BLaER1 (cell line): Measurements from ENCODE around the gene LPAR1.

Source experiments
- H3K27ac ChIP-seq: shearing (Covaris generic); formaldehyde crosslinking; 2 replicates; pipeline ENCODE4 v1.8.1; 2022
- H3K27me3 ChIP-seq: shearing (Covaris generic); formaldehyde crosslinking; 2 replicates; pipeline ENCODE4 v1.8.1; 2022
- H3K36me3 ChIP-seq: shearing (Covaris generic); formaldehyde crosslinking; 2 replicates; pipeline ENCODE4 v1.8.1; 2022
- H3K4me1 ChIP-seq: shearing (Covaris generic); formaldehyde crosslinking; 2 replicates; pipeline ENCODE4 v1.8.1; 2022
- H3K4me2 ChIP-seq: shearing (Covaris generic); formaldehyde crosslinking; 2 replicates; pipeline ENCODE4 v1.8.1; 2022
- H3K4me3 ChIP-seq: shearing (Covaris generic); formaldehyde crosslinking; 2 replicates; pipeline ENCODE4 v1.8.1; 2022
- H3K9ac ChIP-seq: shearing (Covaris generic); formaldehyde crosslinking; 2 replicates; pipeline ENCODE4 v1.8.1; 2022
- H3K9me3 ChIP-seq: shearing (Covaris generic); formaldehyde crosslinking; 2 replicates; pipeline ENCODE4 v1.8.1; 2022
- H4K20me1 ChIP-seq: shearing (Covaris generic); formaldehyde crosslinking; 2 replicates; pipeline ENCODE4 v1.8.1; 2022
- Cebpa-rat ChIP-seq: shearing (Covaris generic); IDR thresholded peaks from 2 replicates; pipeline ENCODE4 v1.8.1; 2022

The LPAR1 gene, protein sequence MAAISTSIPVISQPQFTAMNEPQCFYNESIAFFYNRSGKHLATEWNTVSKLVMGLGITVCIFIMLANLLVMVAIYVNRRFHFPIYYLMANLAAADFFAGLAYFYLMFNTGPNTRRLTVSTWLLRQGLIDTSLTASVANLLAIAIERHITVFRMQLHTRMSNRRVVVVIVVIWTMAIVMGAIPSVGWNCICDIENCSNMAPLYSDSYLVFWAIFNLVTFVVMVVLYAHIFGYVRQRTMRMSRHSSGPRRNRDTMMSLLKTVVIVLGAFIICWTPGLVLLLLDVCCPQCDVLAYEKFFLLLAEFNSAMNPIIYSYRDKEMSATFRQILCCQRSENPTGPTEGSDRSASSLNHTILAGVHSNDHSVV

GRCh38 chr9:111038331-111039230 is at the start of gene LPAR1:
Gene LPAR1 (minus strand): TSS chr9:111038470. CDS start chr9:110972117, 66,353 bp downstream.
- H3K36me3 ChIP-seq: no peaks in the 10 kb centered on the region
- peak within 1 kb of the TSS; percentile 92 for H3K4me2 ChIP-seq
- H3K27me3 ChIP-seq: peaks cover 38% of the 10 kb centered on the region
- TF ChIP-seq Cebpa-rat: no peak
- peak within 1 kb of the TSS; percentile 67 for H3K4me3 ChIP-seq
- H3K27ac ChIP-seq: no peak within 1 kb of the TSS
- H3K4me1 ChIP-seq: peaks cover 8% of the 10 kb centered on the region; the same call in 1 of the 2 replicates
- no peaks in the 10 kb centered on the region for H4K20me1 ChIP-seq
- H3K9me3 ChIP-seq: no peaks in the 10 kb centered on the region; the same call in 1 of the 2 replicates
- H3K9ac ChIP-seq: no peak within 1 kb of the TSS

GRCh38 chr9:111078391-111079038 is 40.2 kb upstream of the LPAR1 start:
- TF ChIP-seq Cebpa-rat: no peak
- H3K27ac ChIP-seq: no peak overlapping the region
- no peaks in the 10 kb centered on the region for H3K36me3 ChIP-seq
- no peak overlapping the region for H3K4me2 ChIP-seq
- no peaks in the 10 kb centered on the region for H3K4me1 ChIP-seq
- no peak overlapping the region for H3K9ac ChIP-seq
- no peaks in the 10 kb centered on the region for H3K9me3 ChIP-seq
- H3K27me3 ChIP-seq: no peaks in the 10 kb centered on the region
- no peaks in the 10 kb centered on the region for H4K20me1 ChIP-seq
- H3K4me3 ChIP-seq: no peak overlapping the region

DNA sequence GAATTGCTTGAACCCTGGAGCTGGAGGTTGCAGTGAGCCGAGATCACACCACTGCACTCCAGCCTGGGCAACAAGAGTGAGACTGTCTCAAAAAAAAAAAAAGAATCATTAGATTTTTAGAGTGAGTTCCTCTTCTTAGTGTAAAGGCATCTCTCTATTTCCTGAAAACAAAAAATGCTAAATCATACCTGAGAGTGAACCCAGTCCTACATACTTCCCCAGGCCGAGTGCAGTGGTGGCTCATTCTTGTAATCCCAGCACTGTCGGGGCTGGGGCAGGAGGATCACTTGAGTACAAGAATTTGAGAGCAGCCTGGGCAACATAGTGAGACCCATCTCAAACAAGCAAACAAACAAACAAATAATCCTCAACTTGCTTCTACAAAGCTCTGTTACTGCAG is 38.2 kb upstream of the LPAR1 start:
- no peak overlapping the region for H3K4me2 ChIP-seq

GRCh38 chr9:111076042-111076441 is 37.8 kb upstream of the LPAR1 start:
- Histone ChIP-seq H3K4me1 (no peaks in the 10 kb centered on the region), H3K27me3 (no peaks in the 10 kb centered on the region), H3K36me3 (no peaks in the 10 kb centered on the region), H3K9me3 (no peaks in the 10 kb centered on the region), H3K27ac (no peak overlapping the region), H3K4me3 (no peak overlapping the region), H4K20me1 (no peaks in the 10 kb centered on the region), H3K9ac (no peak overlapping the region), H3K4me2 (no peak overlapping the region)
- TF ChIP-seq Cebpa-rat: no peak

More for the DNA sequence above, 38.2 kb upstream of the LPAR1 start:
- H3K27me3 ChIP-seq: no peaks in the 10 kb centered on the region
- no peaks in the 10 kb centered on the region for H4K20me1 ChIP-seq
- TF ChIP-seq Cebpa-rat: no peak
- no peaks in the 10 kb centered on the region for H3K36me3 ChIP-seq
- H3K4me1 ChIP-seq: no peaks in the 10 kb centered on the region
- H3K27ac ChIP-seq: no peak overlapping the region
- no peak overlapping the region for H3K4me3 ChIP-seq
- no peak overlapping the region for H3K9ac ChIP-seq
- H3K9me3 ChIP-seq: no peaks in the 10 kb centered on the region

DNA sequence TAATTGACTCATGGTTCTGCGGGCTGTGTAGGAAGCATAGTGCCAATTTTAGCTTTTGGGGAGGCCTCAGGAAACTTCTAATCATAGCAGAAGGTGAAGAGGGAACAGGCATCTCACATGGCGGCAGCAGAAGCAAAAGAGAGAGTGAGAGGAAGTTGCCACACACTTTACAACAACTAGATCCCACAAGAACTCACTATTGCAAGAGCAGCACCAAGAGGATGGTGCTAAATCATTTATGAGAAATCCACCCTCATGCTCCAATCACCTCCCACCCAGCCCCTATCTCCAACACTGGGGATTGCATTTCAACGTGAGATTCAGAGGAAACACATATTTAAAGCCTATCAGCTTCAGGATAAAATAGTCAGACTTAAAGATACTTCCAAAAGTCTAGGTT is 36.1 kb upstream of the LPAR1 start:
- TF ChIP-seq Cebpa-rat: no peak

DNA sequence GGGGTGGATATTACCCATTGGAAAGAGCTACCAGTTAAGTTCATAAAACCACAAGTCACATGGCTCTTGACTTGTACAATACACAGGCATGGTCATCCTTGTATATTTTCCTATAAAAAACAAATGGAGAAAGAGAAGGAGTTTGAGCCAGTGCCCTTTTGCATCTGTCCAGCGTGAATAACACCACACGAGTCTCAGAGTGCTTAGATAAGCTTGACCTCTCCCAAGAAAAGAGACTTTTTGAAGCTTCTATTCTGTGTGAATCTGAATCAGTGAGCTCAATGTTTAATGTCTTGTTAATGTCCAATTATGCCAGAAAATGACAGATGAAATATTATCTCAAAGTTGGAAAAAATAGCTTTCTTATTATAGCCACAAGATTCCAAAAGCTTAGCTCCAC is 30.9 kb upstream of the LPAR1 start:
- TF ChIP-seq Cebpa-rat: no peak
- Histone ChIP-seq H3K36me3 (no peaks in the 10 kb centered on the region), H3K4me2 (no peak overlapping the region), H3K4me3 (no peak overlapping the region), H3K4me1 (no peaks in the 10 kb centered on the region), H3K9ac (no peak overlapping the region), H3K27me3 (no peaks in the 10 kb centered on the region), H3K27ac (no peak overlapping the region), H4K20me1 (no peaks in the 10 kb centered on the region), H3K9me3 (no peaks in the 10 kb centered on the region)

More for the DNA sequence above, 36.1 kb upstream of the LPAR1 start:
- no peaks in the 10 kb centered on the region for H3K36me3 ChIP-seq
- no peaks in the 10 kb centered on the region for H3K9me3 ChIP-seq
- H3K9ac ChIP-seq: no peak overlapping the region
- H3K4me2 ChIP-seq: no peak overlapping the region
- no peaks in the 10 kb centered on the region for H4K20me1 ChIP-seq
- no peaks in the 10 kb centered on the region for H3K27me3 ChIP-seq
- no peaks in the 10 kb centered on the region for H3K4me1 ChIP-seq
- no peak overlapping the region for H3K27ac ChIP-seq
- no peak overlapping the region for H3K4me3 ChIP-seq

- no peaks in the 10 kb centered on the region for H3K9me3 ChIP-seq
- H3K4me3 ChIP-seq: no peak overlapping the region
- H3K4me2 ChIP-seq: no peak overlapping the region
- H3K36me3 ChIP-seq: no peaks in the 10 kb centered on the region
- H3K9ac ChIP-seq: no peak overlapping the region
- H3K4me1 ChIP-seq: no peaks in the 10 kb centered on the region
- H3K27me3 ChIP-seq: no peaks in the 10 kb centered on the region
- TF ChIP-seq Cebpa-rat: no peak
- no peaks in the 10 kb centered on the region for H4K20me1 ChIP-seq
- H3K27ac ChIP-seq: no peak overlapping the region
Observed at GRCh38 chr9:111068771-111069170, 30.5 kb upstream of the LPAR1 start.

- H3K9ac ChIP-seq: no peak overlapping the region
- H3K4me1 ChIP-seq: no peaks in the 10 kb centered on the region
- no peaks in the 10 kb centered on the region for H3K27me3 ChIP-seq
- H3K9me3 ChIP-seq: no peaks in the 10 kb centered on the region
- H3K4me2 ChIP-seq: no peak overlapping the region
- H3K4me3 ChIP-seq: no peak overlapping the region
- TF ChIP-seq Cebpa-rat: no peak
- H3K36me3 ChIP-seq: no peaks in the 10 kb centered on the region
- no peak overlapping the region for H3K27ac ChIP-seq
- H4K20me1 ChIP-seq: no peaks in the 10 kb centered on the region
Observed at GRCh38 chr9:111068383-111068730, 30.1 kb upstream of the LPAR1 start.

- no peak overlapping the region for H3K4me3 ChIP-seq
- no peaks in the 10 kb centered on the region for H3K4me1 ChIP-seq
- no peak for TF ChIP-seq Cebpa-rat
- H3K27ac ChIP-seq: no peak overlapping the region
- no peaks in the 10 kb centered on the region for H3K27me3 ChIP-seq
- H4K20me1 ChIP-seq: no peaks in the 10 kb centered on the region
- no peak overlapping the region for H3K9ac ChIP-seq
- no peak overlapping the region for H3K4me2 ChIP-seq
- no peaks in the 10 kb centered on the region for H3K9me3 ChIP-seq
- no peaks in the 10 kb centered on the region for H3K36me3 ChIP-seq
Observed at GRCh38 chr9:111066468-111066867, 28.2 kb upstream of the LPAR1 start.
